ENCODE results near the gene FAM83E.

The FAM83E gene

DNA sequence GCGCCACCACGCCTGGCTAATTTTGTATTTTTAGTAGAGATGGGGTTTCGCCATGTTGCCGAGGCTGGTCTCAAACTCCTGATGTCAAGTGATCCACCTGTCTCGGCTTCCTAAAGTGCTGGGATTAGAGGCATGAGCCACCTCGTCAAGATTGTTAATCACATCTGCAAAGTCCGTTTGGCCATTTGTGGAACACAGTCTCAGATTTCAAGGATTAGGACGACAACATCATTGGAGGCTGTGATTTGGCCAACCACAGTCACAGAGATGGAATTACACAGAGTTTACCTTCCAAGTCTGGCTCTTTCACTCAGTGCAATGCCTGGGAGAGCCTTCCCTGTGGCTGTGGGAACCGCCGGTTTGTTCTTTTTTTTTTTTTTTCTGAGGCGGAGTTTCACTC, 45.1 kb downstream of the FAM83E start:
- Histone ChIP-seq H2AFZ (ENCODE audit: low read depth, low read length, severe bottlenecking) (no peak overlapping the region), H3K9me3 (ENCODE audit: insufficient read depth, low read length) (no peaks in the 10 kb centered on the region), H3K9ac (ENCODE audit: low read length) (no peak overlapping the region), H3K9me2 (replicated peaks; ENCODE audit: insufficient read depth, low read length) (no peaks in the 10 kb centered on the region), H3K27ac (ENCODE audit: low read depth, low read length) (no peak overlapping the region), H3F3A (ENCODE audit: insufficient read depth) (no peaks in the 10 kb centered on the region), H3K36me3 (ENCODE audit: low read length) (no peaks in the 10 kb centered on the region), H3K27me3 (ENCODE audit: low read length) (no peaks in the 10 kb centered on the region), H3K4me2 (ENCODE audit: low read depth, low read length, poor library complexity, severe bottlenecking) (no peak overlapping the region), H4K20me1 (ENCODE audit: low read depth, low read length) (no peaks in the 10 kb centered on the region), H3K79me2 (ENCODE audit: insufficient read depth, low read length) (no peaks in the 10 kb centered on the region), H3K4me3 (ENCODE audit: insufficient read depth, low read length, poor library complexity, severe bottlenecking) (no peak overlapping the region)
- TF ChIP-seq, protein P1, sequence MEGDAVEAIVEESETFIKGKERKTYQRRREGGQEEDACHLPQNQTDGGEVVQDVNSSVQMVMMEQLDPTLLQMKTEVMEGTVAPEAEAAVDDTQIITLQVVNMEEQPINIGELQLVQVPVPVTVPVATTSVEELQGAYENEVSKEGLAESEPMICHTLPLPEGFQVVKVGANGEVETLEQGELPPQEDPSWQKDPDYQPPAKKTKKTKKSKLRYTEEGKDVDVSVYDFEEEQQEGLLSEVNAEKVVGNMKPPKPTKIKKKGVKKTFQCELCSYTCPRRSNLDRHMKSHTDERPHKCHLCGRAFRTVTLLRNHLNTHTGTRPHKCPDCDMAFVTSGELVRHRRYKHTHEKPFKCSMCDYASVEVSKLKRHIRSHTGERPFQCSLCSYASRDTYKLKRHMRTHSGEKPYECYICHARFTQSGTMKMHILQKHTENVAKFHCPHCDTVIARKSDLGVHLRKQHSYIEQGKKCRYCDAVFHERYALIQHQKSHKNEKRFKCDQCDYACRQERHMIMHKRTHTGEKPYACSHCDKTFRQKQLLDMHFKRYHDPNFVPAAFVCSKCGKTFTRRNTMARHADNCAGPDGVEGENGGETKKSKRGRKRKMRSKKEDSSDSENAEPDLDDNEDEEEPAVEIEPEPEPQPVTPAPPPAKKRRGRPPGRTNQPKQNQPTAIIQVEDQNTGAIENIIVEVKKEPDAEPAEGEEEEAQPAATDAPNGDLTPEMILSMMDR (IDR thresholded peaks at IDR 0.05; ENCODE audit: insufficient read depth, low read length, poor library complexity, severe bottlenecking): no peak
- no peak for TF ChIP-seq EZH2phosphoT487 (conservative IDR thresholded peaks at IDR 0.05; ENCODE audit: low read length)

DNA sequence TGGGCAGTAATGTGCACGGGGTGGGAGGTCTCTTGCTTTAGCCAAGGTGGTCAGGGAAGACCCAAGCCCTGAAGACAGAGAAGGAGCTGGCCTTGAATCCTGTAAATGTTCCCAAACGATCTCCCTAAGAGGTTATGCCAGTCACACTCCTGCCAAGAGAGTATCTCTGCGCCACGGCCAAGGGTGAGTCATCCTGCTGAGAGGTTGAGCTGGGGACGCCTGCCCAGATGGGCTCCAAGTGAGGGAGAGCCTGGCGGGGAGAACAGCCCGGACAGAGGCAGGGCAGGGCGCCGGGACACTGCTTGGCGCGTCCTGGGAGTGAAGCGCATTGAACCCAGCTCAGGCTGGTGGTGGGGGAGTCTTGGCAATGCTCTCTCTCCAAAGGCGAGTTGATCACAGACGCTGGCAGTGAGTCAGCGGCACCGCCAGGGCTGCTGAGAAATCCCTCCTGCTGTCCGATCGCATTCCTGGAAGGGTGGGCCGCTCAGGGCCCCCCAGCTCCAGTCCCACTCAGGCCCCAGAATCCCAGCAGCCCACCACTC, 46.5 kb downstream of the FAM83E start:
- Histone ChIP-seq H3K9me3 (ENCODE audit: insufficient read depth, low read length) (no peaks in the 10 kb centered on the region), H3K27me3 (ENCODE audit: low read length) (no peaks in the 10 kb centered on the region), H4K20me1 (ENCODE audit: low read depth, low read length) (no peaks in the 10 kb centered on the region), H3K27ac (ENCODE audit: low read depth, low read length) (no peak overlapping the region), H3K79me2 (ENCODE audit: insufficient read depth, low read length) (no peaks in the 10 kb centered on the region), H3K4me3 (ENCODE audit: insufficient read depth, low read length, poor library complexity, severe bottlenecking) (no peak overlapping the region), H3K9me2 (replicated peaks; ENCODE audit: insufficient read depth, low read length) (no peaks in the 10 kb centered on the region), H3K36me3 (ENCODE audit: low read length) (no peaks in the 10 kb centered on the region), H3K4me2 (ENCODE audit: low read depth, low read length, poor library complexity, severe bottlenecking) (no peak overlapping the region), H3F3A (ENCODE audit: insufficient read depth) (no peaks in the 10 kb centered on the region), H3K9ac (ENCODE audit: low read length) (no peak overlapping the region), H2AFZ (ENCODE audit: low read depth, low read length, severe bottlenecking) (no peak overlapping the region)
- TF ChIP-seq EZH2phosphoT487 (conservative IDR thresholded peaks at IDR 0.05; ENCODE audit: low read length): no peak
- TF ChIP-seq, protein P1 (IDR thresholded peaks at IDR 0.05; ENCODE audit: insufficient read depth, low read length, poor library complexity, severe bottlenecking): no peak

DNA sequence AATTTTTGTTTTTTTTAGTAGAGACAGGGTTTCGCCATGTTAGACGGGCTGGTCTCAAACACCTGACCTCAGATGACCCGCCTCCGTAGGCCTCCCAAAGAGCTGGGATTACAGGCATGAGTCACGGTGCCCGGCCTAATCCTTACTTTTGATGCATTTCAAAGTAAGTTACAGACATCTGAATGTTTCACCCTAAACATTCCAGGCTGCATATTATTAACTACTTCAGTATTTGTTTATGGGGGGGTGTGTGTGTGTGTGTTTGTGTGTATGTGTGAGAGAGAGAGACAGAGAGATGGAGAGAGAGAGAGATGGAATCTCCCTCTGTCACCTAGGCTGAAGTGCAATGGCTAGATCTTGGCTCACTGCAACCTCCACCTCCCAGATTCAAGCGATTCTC, 49.8 kb downstream of the FAM83E start:
- Histone ChIP-seq H3K4me2 (ENCODE audit: low read depth, low read length, poor library complexity, severe bottlenecking) (no peak overlapping the region), H3K9me2 (replicated peaks; ENCODE audit: insufficient read depth, low read length) (no peaks in the 10 kb centered on the region), H2AFZ (ENCODE audit: low read depth, low read length, severe bottlenecking) (no peak overlapping the region), H3K27me3 (ENCODE audit: low read length) (no peaks in the 10 kb centered on the region), H3K36me3 (ENCODE audit: low read length) (no peaks in the 10 kb centered on the region), H3F3A (ENCODE audit: insufficient read depth) (no peaks in the 10 kb centered on the region), H3K27ac (ENCODE audit: low read depth, low read length) (no peak overlapping the region), H3K4me3 (ENCODE audit: insufficient read depth, low read length, poor library complexity, severe bottlenecking) (no peak overlapping the region), H4K20me1 (ENCODE audit: low read depth, low read length) (no peaks in the 10 kb centered on the region), H3K9ac (ENCODE audit: low read length) (no peak overlapping the region), H3K79me2 (ENCODE audit: insufficient read depth, low read length) (no peaks in the 10 kb centered on the region), H3K9me3 (ENCODE audit: insufficient read depth, low read length) (no peaks in the 10 kb centered on the region)
- TF ChIP-seq EZH2phosphoT487 (conservative IDR thresholded peaks at IDR 0.05; ENCODE audit: low read length): no peak
- TF ChIP-seq, protein P1 (IDR thresholded peaks at IDR 0.05; ENCODE audit: insufficient read depth, low read length, poor library complexity, severe bottlenecking): no peak
